Measurements from ENCODE around the gene TACC3. TPM values are rescaled to one million over a fixed set of nuclear protein-coding genes. Genes with fewer than 3 reads are reported as not detected.
A peak's percentile ranks its signal among the peaks of the same experiment; 100 is the strongest.

Gene TACC3
- total RNA-seq, 1 experiment from 2014 or later: 54.0 TPM

DNA sequence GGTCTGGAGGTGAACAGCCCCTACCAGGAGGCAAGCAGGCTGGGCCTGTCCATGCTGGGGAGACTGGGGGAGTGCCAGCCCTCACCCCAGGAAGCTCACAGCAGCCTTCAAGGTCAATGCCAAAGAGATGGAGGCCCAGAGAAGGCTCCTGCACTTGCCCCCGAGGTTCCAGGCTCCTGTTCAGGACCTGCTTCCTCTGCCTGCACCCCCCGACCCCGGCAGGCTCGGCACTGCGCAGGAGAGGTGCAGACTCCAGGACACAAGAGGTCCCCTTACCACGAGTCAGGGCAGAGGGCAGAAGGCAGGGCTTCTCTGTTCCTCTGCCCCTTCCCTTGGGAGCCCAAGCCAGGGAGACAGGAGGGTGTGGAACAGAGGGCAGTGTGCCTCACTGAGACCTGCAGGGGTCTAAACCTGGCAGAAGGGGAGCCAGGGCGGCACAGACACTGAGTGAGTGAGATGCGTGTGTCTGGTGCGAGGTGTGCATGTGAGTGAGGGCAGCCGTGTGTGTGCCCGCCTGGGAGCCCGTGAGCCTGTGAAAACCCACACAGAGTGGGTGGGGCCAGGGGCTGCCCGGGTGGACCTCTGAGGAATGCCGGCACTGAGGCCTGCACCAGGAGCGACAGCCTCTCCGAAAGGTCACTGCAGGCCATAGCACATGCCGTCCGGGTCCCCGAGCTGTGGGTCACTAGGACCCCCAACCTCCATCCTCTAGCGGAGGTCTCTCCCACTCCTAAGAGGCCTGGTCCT lies 41.1 kb downstream of the TACC3 start:
- peak; percentile 65 for DNase-seq
- peaks cover 1% of the 10 kb centered on the region; the same call in 1 of the 2 replicates for H3K27me3 ChIP-seq (ENCODE audit: control insufficient read depth, insufficient read depth, low read length)
- no peaks in the 10 kb centered on the region for H3K36me3 ChIP-seq (replicated peaks; ENCODE audit: control insufficient read depth, insufficient read depth, low read length)
- H3K4me3 ChIP-seq (ENCODE audit: insufficient read depth, low read depth, low read length): no peak overlapping the region

DNA sequence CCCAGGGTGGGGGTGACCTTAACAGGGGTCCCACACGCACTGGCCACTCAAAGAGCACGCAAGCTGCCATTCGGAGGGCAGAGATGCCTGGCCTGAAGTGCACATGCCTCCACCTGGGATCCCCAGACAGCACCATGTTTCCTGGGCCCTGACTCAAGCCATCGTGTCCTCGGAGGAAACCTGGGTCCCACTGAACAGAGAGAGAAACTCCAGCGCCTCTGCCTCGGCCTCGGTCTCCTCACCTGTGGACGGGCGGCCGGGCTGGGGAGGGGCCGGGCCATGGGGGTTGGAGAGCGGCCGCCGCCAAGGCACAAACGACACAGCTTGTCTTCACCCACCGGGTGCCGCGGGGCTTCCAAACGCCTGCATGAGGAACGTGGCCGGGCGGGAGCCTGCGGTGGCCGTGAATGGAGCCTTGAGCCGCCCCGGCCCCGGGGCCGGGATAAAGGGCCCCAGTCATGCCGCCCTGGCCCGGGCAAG lies 41.8 kb downstream of the TACC3 start:
- Histone ChIP-seq H3K4me3 (ENCODE audit: insufficient read depth, low read depth, low read length) (no peak overlapping the region), H3K27me3 (ENCODE audit: control insufficient read depth, insufficient read depth, low read length) (peaks cover 1% of the 10 kb centered on the region; the same call in 1 of the 2 replicates), H3K36me3 (replicated peaks; ENCODE audit: control insufficient read depth, insufficient read depth, low read length) (no peaks in the 10 kb centered on the region)
- DNase-seq: peak; percentile 77

DNA sequence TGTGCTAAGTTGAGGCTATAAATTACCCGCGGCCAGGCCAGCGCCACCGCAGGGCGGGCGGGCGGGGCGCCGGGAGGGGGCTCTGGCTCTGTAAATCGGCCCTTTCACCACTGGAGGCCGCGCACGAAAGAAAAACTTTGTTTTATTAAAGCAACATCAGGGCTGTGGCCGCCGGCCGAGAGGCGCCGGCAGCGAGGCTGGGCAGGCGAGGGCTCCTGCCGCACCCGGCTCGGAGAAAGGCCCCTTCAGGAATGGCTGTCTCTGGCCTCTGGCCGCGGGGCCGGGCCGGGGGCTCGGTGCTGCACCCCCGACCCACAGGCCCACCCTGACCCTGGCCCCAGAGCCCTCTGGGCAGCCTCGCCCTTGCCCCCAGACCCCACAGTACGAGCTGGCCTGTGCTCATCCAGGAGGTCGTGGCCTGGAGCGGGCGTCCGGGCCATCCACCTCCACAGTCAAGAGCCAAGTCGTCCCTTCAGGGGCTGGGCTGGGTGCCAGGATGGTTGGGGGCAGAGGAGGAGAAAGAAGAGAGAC lies 42.3 kb downstream of the TACC3 start:
- peaks cover 1% of the 10 kb centered on the region; the same call in 1 of the 2 replicates for H3K27me3 ChIP-seq (ENCODE audit: control insufficient read depth, insufficient read depth, low read length)
- no peak for DNase-seq
- H3K4me3 ChIP-seq (ENCODE audit: insufficient read depth, low read depth, low read length): no peak overlapping the region
- no peaks in the 10 kb centered on the region for H3K36me3 ChIP-seq (replicated peaks; ENCODE audit: control insufficient read depth, insufficient read depth, low read length)

DNA sequence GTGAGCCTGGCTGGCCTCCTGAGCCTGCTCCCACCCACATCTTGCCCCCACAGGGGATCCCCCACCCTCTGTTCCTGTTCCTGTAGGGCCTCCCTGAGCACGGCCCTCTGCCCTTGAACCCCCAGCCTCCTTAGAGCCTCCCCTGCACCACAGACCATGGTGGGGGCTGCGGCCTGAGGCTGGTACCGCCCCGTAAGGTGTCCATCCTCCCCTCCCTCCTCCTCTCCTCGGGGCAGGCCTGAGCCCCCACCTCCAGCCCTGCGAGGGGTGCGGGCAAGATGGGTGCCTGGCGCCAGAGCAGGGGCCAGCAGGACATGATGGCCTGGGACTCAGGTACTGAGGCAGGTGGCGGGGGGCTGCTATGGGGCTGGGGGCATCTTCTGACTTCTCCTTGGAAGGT lies 43.3 kb downstream of the TACC3 start:
- peaks cover 1% of the 10 kb centered on the region; the same call in 1 of the 2 replicates for H3K27me3 ChIP-seq (ENCODE audit: control insufficient read depth, insufficient read depth, low read length)
- peak; percentile 67 for DNase-seq
- H3K4me3 ChIP-seq (ENCODE audit: insufficient read depth, low read depth, low read length): no peak overlapping the region
- H3K36me3 ChIP-seq (replicated peaks; ENCODE audit: control insufficient read depth, insufficient read depth, low read length): no peaks in the 10 kb centered on the region

DNA sequence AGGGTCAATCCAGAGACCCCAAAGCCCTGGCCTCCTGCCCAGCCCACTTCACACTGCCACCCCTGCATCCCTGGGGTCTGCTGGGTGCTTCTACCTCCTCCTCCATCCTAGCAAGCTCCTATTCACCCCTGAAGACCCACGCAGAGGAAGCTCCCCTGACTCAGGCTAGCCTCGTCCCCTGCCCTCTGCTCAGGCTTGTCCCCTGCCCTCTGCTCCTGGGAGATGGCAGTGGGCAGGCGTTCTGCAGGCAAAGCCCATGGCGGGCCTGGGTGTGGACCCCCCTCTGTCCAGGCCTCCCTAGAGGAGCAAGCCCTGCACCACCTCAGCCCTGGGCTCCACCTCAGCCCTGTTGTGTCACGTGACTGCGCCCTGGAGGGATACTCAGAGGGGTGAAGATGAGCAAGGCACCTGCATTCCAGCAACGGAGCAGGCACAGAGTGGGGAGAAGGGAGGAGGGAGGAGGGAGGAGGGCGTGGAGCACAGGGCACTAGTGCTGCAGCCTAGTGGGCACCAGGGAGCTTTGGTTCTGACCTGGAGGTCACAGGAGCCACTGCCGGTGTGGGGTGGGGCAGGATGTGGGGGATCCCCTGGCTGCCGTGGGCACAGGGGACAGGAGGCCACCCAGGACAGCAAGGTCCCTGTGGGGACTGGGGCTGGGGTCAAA lies 44.2 kb downstream of the TACC3 start:
- DNase-seq: peak; percentile 87
- no peaks in the 10 kb centered on the region for H3K36me3 ChIP-seq (replicated peaks; ENCODE audit: control insufficient read depth, insufficient read depth, low read length)
- peaks cover 1% of the 10 kb centered on the region; the same call in 1 of the 2 replicates for H3K27me3 ChIP-seq (ENCODE audit: control insufficient read depth, insufficient read depth, low read length)
- no peak overlapping the region for H3K4me3 ChIP-seq (ENCODE audit: insufficient read depth, low read depth, low read length)

DNA sequence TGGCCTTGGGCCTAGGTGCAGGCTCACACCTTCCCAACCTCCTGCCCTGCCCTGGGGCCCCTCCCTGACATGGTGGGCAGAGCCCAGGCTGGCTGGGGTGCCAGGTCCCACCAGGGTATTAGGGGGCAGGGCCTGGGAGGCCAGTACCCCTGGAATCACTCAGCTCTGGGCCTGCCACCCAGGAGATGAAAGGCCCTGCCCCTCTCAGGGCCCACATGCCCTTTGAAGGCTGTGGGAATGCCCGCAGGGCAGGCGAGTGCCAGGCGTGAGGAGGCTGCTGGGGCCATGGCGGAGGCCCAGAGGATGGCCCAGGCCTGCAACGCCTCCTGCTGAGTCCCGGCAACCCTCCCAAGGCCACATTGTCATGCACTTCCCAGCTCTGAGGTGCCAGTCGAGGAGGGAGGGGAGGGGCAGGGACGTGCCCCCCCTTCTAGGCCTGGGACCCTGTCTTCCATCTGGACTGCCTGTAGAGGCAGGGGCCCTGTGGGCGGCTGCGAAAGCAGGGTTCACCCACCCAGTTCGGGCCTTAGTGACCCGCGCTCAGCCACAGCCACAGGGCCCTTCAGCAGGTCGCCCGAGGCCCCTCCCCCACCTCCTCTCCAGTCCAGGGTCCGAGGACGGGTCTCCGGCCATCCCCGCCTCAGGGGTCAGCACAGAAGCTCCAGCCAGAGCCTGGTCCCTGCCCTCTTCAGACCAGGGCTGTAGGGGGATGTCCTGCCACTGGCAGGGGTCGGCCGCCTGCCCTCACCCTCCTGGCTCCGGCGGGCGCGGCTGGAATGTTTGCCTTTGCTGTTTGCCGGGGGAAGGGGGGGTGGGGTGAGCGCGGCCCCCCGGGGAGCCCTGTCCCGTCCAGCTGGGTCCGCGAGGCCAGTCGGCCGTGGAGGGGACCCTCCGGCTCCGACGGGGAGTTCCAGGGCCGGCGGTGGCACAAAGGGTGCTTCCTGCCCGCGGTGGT lies 45.1 kb downstream of the TACC3 start:
- Histone ChIP-seq H3K27me3 (ENCODE audit: control insufficient read depth, insufficient read depth, low read length) (peaks cover 1% of the 10 kb centered on the region; the same call in 1 of the 2 replicates), H3K36me3 (replicated peaks; ENCODE audit: control insufficient read depth, insufficient read depth, low read length) (no peaks in the 10 kb centered on the region), H3K4me3 (ENCODE audit: insufficient read depth, low read depth, low read length) (peak overlapping the region; percentile 30)
- peak; percentile 92 for DNase-seq

DNA sequence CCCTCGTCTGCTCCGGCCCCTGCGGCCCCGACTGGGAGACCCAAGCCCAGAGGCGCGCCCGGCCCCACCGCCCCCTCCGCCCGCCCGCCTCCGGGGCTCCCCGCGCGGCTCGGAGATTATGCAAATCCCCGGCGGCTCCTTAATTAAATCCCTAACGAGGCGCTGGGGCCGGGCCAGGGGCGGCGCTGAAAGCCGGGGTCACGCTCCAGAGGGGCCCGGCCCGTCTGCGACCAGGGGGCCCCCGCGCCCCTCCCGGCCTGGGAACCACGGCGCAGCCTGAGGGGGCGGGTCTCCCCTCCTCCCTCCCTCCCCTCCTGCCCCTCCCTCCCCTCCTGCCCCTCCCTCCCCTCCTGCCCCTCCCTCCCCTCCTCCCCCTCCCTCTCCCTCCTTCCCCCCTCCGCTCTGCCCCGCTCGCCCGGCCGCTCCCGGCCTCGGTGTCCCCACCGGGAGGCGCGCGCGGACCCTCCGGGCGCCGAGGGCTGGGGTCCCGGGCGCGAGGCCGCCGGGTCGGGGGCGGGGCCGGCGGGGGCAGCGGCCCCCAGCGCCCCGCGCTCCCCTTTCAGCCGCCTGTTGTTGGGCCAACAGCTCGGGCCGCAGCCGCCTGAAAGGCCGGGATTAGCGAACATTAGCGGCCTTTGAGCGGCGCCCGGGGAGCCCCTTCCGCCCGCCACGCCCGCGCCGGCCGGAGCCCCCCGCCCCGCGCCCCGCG lies 45.9 kb downstream of the TACC3 start:
- Histone ChIP-seq H3K27me3 (ENCODE audit: control insufficient read depth, insufficient read depth, low read length) (peaks cover 1% of the 10 kb centered on the region; the same call in 1 of the 2 replicates), H3K4me3 (ENCODE audit: insufficient read depth, low read depth, low read length) (peak overlapping the region; percentile 30), H3K36me3 (replicated peaks; ENCODE audit: control insufficient read depth, insufficient read depth, low read length) (no peaks in the 10 kb centered on the region)
- DNase-seq: peak; percentile 96

DNA sequence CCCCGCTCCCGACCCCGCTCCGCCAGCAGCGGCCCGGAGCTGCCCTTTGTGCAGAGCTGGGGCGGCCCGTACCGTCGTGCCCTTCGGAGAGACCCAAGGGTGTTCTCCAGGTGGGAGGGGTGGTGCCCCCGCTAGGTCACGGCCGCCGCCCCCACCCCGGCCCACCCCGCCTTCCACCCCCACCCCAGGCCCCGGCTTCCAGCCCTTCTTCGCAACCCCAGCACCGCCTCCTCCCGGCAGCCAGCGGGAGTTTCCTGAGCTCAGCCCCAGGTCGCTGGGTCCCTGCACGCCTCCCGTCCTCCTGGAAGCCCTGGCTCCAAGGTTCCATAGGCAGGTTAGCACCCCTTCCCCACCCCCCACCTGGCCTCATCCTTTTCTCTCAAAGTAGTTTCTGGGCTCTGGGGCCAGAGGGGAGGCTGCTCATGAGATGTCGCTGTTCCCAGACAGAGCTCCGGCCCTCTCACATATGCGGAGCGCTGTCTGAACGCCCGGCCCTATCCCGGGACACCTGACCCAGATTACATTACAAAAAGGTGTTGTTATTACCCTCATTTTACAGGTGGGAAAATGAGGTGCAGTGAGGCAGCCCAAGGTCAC lies 46.5 kb downstream of the TACC3 start:
- H3K27me3 ChIP-seq (ENCODE audit: control insufficient read depth, insufficient read depth, low read length): peaks cover 1% of the 10 kb centered on the region; the same call in 1 of the 2 replicates
- H3K36me3 ChIP-seq (replicated peaks; ENCODE audit: control insufficient read depth, insufficient read depth, low read length): no peaks in the 10 kb centered on the region
- peak overlapping the region; percentile 28 for H3K4me3 ChIP-seq (ENCODE audit: insufficient read depth, low read depth, low read length)
- DNase-seq: peak; percentile 97

DNA sequence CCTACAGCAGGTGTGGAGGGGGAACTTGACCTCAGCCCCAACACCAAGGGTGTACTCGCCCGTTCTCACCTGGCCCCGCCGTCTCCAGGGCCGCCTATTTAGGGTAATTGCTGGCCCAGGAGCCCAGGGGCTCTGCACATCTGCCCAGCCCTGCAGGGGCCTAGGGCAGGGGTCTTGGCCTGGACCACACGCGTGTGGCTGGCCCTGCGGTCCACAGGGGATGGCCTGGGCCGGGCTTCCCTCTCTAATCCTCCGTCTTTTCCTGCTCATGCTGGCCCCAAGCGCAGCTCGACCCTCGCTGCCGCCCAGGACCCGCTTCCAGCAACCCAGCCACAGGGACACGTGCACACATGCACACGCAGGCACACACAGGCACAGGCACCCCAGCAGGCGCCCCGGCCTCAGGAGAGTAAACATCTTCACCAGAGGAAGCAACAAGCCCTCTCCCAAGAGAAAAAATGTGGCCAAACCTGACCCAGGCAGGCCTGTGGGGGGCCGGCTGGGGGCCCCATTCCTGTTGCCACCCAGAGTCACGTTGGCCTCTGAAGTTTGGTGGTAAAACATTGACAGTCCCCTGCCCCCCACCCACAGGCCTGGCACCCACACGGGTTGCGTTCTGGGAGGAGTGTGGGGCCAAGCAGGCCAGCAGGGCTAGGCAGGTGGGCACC lies 47.2 kb downstream of the TACC3 start:
- Histone ChIP-seq H3K36me3 (replicated peaks; ENCODE audit: control insufficient read depth, insufficient read depth, low read length) (no peaks in the 10 kb centered on the region), H3K4me3 (ENCODE audit: insufficient read depth, low read depth, low read length) (no peak overlapping the region), H3K27me3 (ENCODE audit: control insufficient read depth, insufficient read depth, low read length) (peaks cover 1% of the 10 kb centered on the region; the same call in 1 of the 2 replicates)
- peak; percentile 83 for DNase-seq

DNA sequence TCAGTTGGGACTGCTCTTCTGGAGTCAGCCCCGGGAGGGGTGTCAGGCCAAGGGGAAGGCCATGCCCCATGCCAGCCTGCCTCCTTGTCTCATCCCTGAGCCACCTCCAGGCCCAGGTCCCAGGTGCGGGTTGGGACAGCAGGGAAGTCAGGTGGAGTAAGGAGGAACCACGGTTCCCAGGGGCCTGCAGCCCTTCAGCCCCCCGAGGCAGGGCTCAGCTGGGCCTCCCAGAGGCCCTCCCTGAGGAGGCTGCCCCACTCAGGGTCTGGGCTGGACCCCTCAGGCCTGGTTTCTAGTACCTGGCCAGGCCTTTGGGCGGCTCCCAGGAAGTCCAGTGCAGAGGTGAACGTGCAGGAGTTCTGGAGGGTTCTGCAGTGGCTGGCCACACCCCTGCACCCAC lies 48.4 kb downstream of the TACC3 start:
- DNase-seq: no peak
- no peaks in the 10 kb centered on the region for H3K36me3 ChIP-seq (replicated peaks; ENCODE audit: control insufficient read depth, insufficient read depth, low read length)
- no peak overlapping the region for H3K4me3 ChIP-seq (ENCODE audit: insufficient read depth, low read depth, low read length)
- peaks cover 1% of the 10 kb centered on the region; the same call in 1 of the 2 replicates for H3K27me3 ChIP-seq (ENCODE audit: control insufficient read depth, insufficient read depth, low read length)

DNA sequence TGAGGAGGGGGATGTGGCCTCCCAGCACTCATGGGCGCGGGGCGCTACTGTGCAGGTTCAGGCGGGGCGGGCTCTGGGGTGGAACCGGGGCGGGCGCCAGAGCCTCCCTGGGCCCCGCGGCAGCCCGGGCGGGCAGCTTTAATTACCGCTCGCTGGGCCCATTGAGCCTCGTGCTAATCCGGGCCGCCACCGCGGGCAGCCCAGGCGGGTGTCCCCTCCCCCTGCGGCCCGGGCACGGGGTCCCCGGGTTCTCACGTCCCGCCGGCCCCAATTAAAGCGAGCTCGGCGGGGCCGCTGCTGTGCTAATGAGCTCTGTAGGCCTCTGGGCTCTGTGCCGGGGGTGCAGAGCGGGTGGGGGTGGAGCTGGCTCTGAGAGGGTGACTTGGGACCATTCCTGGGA lies 48.9 kb downstream of the TACC3 start:
- H3K4me3 ChIP-seq (ENCODE audit: insufficient read depth, low read depth, low read length): no peak overlapping the region
- peaks cover 1% of the 10 kb centered on the region; the same call in 1 of the 2 replicates for H3K27me3 ChIP-seq (ENCODE audit: control insufficient read depth, insufficient read depth, low read length)
- peak; percentile 84 for DNase-seq
- H3K36me3 ChIP-seq (replicated peaks; ENCODE audit: control insufficient read depth, insufficient read depth, low read length): no peaks in the 10 kb centered on the region

DNA sequence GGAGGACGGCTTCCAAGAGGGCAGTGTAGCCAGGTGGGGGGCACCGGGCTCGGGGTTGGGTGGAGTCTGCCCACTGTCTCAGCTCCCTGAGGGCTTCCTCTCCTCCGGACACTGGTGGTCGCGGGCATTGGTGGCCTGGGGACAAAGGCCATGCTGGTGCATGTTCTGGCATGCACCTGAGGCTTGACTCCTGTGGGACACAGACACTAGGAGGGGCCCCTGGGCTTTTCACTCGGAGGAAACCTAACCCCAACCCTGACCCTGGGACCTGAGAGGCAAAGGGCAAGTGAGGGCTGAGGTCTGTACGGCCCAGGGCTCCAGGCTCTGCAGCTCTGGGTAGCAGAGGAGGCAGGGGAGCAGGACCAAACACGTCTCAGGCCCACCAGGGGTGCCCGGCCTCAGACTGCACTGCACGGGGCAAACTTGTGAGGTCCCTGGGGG lies 49.5 kb downstream of the TACC3 start:
- DNase-seq: peak; percentile 75
- Histone ChIP-seq H3K27me3 (ENCODE audit: control insufficient read depth, insufficient read depth, low read length) (peaks cover 1% of the 10 kb centered on the region; the same call in 1 of the 2 replicates), H3K4me3 (ENCODE audit: insufficient read depth, low read depth, low read length) (no peak overlapping the region), H3K36me3 (replicated peaks; ENCODE audit: control insufficient read depth, insufficient read depth, low read length) (no peaks in the 10 kb centered on the region)
